Ecto neural progenitor cell (in vitro differentiated cells): Measurements from ENCODE around the gene CCDC63.

Experiments
- DNase-seq: peaks from one replicate; pipeline ENCODE4 v3.0.0-alpha.2; 2018; ENCODE audit warnings: low spot score

CCDC63 gene

GRCh38 chr12:110846615-110847566 is at the start of gene CCDC63:
CCDC63 (plus strand) TSS chr12:110846987; CDS start chr12:110852955, 5,968 bp downstream.
- peak; percentile 89 for DNase-seq

- DNase-seq = no peak
Observed at GRCh38 chr12:110798461-110798860, 48.3 kb upstream of the CCDC63 start.

- no peak for DNase-seq
Observed at GRCh38 chr12:110802489-110802888, 44.3 kb upstream of the CCDC63 start.

- no peak for DNase-seq
Observed at GRCh38 chr12:110804406-110804805, 42.4 kb upstream of the CCDC63 start.

- no peak for DNase-seq
Observed at GRCh38 chr12:110807640-110808039, 39.1 kb upstream of the CCDC63 start.

- no peak for DNase-seq
Observed at GRCh38 chr12:110809149-110809548, 37.6 kb upstream of the CCDC63 start.

GRCh38 chr12:110811972-110812371 is 34.8 kb upstream of the CCDC63 start:
- no peak for DNase-seq

- no peak for DNase-seq
Observed at GRCh38 chr12:110813285-110813684, 33.5 kb upstream of the CCDC63 start.

GRCh38 chr12:110813756-110814155 is 33.0 kb upstream of the CCDC63 start:
- DNase-seq = no peak

- no peak for DNase-seq
Observed at GRCh38 chr12:110816248-110816647, 30.5 kb upstream of the CCDC63 start.

GRCh38 chr12:110816779-110817178 is 30.0 kb upstream of the CCDC63 start:
- no peak for DNase-seq

GRCh38 chr12:110818511-110818910 is 28.3 kb upstream of the CCDC63 start:
- DNase-seq = no peak

- no peak for DNase-seq
Observed at GRCh38 chr12:110819150-110819549, 27.6 kb upstream of the CCDC63 start.

GRCh38 chr12:110819646-110820045 is 27.1 kb upstream of the CCDC63 start:
- DNase-seq = no peak

- no peak for DNase-seq
Observed at GRCh38 chr12:110821917-110822316, 24.9 kb upstream of the CCDC63 start.

- no peak for DNase-seq
Observed at GRCh38 chr12:110822821-110823415, 23.9 kb upstream of the CCDC63 start.

- no peak for DNase-seq
Observed at GRCh38 chr12:110824342-110824741, 22.4 kb upstream of the CCDC63 start.

- no peak for DNase-seq
Observed at GRCh38 chr12:110825530-110825929, 21.3 kb upstream of the CCDC63 start.

GRCh38 chr12:110826592-110827200 is 20.1 kb upstream of the CCDC63 start:
- peak; percentile 96 for DNase-seq

GRCh38 chr12:110829308-110829707 is 17.5 kb upstream of the CCDC63 start:
- DNase-seq = no peak

- DNase-seq = no peak
Observed at GRCh38 chr12:110836291-110836690, 10.5 kb upstream of the CCDC63 start.

GRCh38 chr12:110841007-110841406 is 5.8 kb upstream of the CCDC63 start:
- no peak for DNase-seq

- no peak for DNase-seq
Observed at GRCh38 chr12:110844131-110844530, 2.7 kb upstream of the CCDC63 start.
